UCSD-AML1 (cell line): ENCODE data around the gene COA7.
A peak's percentile ranks its signal among the peaks of the same experiment; 100 is the strongest.
"Not testable (repeated sequence)": the region's sequence is repeated elsewhere in the genome, so short reads cannot be mapped to it uniquely, and the experiment has no call there.

ENCODE experiments used
- DNase-seq: peaks from one replicate; lab custom pipeline; 2025; ENCODE audit not compliant: unreplicated experiment; lab: John Stamatoyannopoulos, UW

Gene COA7

DNA sequence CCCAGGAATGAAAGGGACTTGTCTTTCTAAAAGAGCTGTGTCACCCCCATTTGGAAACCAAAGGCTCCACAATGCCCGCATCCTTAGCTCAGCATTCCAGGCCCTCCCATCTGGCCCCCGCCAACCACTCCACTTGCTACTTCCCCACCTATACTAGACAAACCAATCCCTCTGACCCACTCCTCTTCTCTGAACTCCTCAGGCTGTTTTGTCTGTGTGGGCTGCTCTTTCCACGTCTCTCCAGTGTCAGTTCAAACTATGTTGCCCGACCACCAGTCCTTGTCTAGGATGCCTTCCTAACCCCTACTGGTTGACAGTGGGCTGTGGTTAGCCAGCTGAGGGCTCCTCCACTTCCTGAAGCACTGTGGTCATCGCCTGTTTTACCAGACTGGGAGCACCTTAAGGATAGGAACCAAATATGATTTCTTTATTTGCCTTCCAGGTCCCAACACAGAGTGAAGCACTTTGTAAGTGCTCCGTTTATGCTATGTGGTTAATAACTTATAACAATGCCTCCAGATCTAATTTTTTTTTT lies 8.1 kb upstream of the COA7 start:
- peak; percentile 19 for DNase-seq

DNA sequence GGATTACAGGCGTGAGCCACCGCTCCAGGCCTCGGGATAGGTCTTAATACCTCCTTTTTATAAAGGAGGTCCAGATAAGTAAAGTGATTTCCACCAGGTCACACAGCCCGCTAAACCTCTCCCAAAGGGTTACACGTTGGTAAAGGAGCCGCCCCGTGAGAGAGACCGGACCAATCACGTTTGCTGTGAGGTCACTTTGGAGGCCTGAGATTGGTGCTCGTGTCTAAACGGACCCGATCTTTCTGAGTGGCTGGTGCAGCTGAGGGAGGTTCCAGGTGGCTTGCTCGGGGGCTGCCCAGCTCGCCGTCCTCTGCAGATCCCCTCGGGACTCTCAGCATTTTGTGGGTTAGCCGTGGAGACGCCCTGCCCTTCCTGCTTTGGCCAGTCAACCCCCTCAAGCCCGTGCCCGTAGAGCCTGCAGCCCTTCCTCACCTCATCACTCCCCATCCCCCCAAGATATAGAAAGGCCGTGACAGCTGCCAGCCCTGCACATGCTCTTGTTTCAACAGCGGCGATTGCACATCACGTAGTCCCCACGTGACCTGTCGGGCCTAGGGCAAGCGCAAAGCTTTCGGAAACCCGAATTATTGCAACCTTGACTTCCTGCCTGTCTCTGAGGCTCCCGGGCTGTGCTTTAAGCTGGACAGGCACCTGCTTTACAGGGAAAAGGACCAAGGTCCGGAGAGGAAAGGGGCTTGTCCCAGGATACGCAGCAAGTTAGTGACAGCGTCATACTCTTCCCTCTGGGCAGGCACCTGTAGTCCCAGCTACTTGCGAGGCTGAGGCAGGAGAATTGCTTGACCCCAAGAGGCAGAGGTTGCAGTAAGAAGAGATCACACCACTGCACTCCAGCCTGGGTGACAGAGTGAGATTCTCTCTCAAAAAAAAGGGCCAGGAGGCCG lies 5.0 kb upstream of the COA7 start:
- peak; percentile 84 for DNase-seq

DNA sequence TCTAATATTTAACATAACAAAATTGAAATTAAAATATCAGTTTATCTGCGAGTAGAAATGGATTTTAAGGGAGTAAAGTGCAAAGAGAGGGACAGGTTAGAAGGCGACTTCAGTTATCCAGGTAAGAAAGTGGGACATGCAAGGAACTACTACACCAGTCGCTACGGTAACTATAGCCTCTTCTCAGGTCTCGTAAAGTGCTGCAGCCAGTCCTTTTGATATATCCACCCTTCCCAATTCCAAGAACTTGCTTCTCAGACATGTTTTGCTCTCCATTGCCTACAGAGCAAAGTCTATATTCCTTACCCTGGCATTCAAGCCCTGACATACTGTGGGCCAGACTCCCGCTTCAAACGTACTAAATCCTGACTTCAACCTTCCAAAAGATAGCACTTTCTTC lies 2.5 kb downstream of the COA7 start:
- no peak for DNase-seq

DNA sequence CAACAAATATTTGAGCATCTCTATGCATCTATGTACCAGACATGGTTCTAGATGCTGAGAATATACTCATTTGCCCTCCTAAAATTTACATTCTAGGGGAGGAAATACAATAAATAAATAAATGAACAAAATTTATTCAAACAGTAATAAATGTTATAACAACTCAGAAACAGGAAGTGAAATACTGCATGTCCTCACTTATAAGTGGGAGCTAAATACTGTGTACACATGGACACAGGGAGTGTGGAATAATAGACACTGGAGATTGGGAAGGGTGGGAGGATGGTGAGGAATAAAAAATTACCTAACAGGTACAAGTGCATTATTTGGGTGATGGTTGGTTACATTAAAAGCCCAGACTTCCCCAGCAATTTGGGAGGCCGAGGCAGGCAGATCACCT lies 4.3 kb downstream of the COA7 start:
- DNase-seq, result no peak

DNA sequence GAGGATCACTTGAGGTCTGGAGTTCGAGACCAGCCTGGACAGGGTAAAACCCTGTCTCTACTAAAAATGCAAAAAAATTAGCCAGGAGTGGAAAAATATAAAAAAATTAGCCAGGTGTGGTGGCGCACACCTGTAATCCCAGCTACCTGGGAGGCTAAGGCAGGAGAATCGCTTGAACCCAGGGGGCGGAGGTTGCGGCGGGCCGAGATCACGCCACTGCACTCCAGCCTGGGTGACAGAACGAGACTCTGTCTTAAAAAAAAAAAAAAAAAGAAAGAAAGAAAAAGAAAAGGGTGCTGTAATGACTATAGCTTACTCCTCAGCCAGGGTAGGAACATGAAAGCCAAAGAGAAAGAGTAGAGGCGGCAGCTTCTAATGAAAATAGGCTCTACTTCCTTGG lies 4.8 kb downstream of the COA7 start:
- DNase-seq, result not testable (repeated sequence)

DNA sequence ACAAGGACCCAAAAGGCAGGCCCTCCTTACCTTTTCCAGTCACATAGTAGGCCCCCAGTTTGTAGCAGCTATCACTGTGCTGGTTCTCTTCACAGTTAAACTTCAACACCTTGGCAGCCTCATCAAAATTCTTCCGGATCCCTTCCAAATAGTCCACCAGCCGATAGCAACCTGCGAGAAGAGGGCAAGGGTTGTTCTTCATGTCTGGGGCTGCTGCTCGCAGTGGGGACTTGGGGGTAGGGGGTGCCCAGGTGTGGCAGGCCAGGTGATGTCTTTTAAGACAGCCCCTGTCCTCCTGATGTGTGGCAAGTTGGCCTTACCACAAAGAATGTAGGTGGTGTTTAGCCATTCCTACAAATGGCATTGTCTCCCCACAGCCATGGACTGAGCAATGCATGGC lies 5.5 kb downstream of the COA7 start:
- no peak for DNase-seq

DNA sequence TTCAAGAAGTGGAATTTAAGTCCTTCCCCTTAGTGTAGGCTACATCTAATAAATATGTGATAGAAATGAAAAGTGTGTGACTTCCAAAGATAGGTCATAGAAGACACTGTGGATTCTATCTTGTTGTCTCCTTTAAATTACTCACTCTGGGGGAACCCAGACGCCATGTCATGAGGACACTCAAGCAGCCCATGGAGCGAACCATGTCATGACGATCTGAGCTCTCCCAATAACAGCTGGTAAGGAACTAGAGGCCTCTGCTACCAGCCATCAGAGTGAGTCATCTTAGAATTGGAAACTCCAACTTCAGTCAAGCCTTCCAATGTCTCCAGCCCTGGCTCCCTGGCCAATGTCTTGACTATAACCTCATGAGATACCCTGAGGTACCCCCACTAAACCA lies 6.3 kb downstream of the COA7 start:
- no peak for DNase-seq

DNA sequence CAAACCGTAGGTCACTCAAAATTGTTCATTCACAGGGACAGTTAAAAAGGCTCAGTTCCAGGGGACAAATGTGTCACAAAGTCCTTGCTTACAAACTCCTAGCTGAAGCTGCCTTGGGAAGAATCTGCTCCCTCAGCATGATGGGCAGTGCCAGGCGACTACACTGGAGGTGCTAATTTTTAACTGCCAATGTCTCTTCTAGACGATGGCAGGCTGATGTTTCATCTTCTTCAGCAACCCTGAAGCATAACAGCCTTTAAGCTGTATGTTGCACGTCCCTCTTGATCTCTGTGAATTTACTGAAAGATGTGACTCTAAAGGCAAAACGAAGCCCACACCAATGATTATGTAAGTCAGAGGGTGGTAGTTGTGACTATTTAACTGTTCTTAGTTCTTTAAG lies 11.3 kb downstream of the COA7 start:
- no peak for DNase-seq

DNA sequence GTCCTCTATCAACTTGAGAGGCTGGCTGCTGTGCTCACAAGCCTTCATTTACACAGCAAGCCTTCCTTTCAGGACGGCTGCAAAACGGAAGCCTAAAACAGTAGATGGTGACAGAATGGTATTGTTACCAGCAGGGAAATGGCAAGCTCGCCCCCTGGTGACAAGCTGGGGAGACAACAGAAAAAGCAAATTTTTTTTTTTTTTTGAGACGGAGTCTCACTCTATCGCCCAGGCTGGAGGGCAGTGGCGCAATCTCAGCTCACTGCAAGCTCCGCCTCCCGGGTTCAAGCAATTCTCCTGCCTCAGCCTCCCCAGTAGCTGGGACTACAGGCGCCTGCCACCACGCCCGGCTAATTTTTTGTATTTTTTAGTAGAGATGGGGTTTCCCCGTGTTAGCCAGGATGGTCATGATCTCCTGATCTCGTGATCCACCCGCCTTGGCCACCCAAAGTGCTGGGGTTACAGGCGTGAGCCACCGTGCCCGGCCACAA lies 11.8 kb downstream of the COA7 start:
- peak; percentile 54 for DNase-seq

DNA sequence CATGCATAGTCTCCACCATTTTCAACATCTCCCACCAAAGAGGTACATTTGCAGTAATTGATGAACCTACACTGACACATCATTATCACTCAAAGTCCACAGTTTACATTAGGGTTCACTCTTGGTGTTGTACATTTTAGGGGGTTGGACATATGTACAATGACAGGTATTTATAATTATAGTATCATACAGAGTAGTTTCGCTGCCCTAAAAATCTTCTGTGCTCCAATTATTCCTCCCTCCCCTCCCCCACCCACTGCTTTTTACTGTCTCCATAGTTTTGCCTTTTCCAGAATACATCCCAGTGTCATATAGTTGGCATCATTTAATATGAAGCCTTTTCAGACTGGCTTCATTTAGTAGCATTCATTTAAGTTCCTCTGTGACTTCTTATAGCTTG lies 13.6 kb downstream of the COA7 start:
- no peak for DNase-seq

DNA sequence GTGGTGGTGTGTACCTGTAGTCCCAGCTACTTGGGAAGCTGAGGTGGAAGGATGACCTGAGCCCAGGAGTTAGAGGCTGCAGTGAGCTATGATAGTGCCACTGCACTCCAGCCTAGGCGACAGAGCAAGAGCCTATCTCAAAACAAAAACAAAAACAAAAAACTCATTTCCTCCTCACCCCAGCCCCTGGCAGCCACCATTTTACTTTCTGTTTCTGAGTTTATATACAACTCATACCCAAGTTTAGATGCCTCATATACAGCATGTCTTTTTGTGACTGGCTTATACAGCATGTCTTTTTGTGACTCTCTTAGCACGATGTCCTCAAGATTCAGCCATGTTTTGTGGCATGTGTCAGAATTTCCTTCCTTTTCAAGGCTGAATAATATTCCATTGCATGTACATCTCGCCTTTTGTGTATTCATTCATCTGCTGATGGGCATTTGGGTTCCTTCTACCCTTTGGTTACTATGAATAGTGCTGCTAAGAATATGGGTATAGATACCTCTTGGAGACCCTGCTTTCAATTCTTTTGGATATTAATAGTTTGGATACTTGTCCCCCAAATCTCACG lies 14.7 kb downstream of the COA7 start:
- no peak for DNase-seq

DNA sequence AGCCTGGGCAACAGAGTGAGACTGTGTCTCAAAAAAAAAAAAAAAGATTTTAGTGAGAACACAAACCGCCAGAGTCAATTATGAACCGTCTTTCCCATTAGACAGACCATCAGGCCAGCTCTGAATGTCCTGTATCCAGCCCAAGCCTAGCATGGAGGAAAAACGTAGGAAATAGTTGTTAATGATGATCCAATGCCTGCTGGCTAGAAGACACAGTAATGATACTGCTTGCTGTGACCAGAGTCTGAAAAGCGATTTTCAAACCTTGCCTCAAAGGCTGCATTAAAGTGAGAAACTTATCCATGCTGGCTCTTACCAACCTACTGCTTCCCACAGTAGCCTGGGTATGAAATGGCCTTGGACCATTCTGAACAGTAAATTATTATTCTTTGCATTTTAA lies 17.0 kb downstream of the COA7 start:
- DNase-seq, result no peak

DNA sequence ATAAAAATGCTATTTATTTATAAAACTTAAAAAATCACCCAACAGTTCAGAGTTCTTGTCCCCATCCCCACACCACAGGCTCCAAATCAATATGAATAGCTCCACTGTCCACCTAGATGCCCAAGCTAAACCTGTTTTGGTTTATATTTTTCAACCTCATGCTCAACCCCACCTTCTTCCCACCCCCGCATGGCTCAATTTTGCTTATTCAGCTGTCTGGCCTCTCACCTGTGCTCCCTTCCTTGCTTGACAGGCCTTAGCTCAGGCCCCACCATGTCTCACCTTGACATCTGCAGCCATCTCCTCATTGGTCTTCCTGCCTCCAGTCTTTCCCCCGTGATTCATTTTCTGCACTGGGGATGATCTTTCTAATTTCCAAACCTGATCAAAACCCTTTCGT lies 17.8 kb downstream of the COA7 start:
- no peak for DNase-seq

DNA sequence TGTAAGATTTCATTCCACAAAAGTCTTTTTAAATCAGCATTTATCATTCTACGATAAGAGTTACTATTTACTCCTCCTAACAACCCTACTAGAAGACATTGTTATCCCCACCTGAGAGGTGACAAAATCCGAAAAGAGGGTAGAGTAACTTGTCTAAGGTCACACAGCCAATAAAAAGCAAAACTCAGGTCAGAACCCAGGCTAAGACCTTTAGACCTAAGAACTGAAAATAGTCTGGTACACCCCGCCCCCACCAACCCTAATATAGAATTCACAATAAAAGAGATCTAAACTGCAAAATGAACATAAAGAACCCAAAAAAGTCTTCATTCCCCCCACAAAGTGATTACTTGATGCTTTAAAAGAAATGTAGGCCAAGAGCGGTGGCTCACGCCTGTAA lies 18.6 kb downstream of the COA7 start:
- no peak for DNase-seq

DNA sequence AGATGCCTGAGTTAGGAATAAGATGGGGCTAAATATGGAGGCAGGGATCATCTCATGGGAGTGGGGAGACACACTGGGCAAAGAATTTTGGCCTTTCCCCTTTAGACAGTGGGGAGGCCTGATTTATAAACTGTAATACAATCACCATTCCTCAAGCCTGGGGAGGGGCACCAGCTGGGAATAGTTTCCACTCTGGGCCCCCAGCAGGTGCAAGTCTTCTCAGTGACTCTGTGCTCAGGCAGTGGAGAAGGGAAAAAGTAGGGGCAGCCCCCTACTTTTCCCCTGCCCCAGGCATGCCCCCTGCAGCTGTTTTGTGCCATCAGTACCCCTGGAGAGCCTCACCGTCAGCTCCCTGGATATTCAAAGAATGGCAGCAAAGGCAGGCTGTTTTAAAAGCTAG lies 19.1 kb downstream of the COA7 start:
- no peak for DNase-seq

DNA sequence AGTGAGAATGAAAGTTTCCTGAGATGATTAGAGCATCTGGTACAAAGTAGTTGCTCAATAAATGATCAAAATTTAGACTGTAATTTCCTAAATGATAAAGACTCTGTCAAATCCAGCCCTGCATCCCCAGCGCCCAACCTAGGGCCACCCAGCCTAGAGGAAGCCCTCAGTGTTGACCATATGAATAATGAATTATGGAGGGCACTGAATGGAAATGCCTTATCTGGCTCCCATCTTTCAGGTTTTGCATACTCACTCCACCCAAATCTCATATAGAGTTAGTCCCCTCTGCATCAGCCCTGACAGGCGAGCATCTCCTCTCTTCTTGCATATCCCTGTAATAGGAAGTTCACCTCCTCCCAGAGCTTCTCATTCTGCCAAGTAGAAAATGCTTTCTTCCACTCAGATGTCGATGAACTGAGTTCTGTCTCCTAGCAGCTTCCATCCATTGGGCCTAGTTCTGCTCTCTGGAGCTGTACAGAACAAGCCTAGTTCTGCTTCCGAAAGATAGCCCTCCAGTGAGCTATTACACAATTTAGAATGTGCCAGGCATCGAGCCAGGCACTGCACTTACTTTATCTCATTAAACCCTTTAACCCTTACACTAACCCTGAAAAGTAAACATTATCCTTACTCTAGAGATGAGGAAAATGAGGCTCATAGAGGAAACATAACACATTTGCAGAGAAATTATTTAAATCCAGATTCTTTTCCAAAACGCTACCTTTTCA lies 20.9 kb downstream of the COA7 start:
- no peak for DNase-seq

DNA sequence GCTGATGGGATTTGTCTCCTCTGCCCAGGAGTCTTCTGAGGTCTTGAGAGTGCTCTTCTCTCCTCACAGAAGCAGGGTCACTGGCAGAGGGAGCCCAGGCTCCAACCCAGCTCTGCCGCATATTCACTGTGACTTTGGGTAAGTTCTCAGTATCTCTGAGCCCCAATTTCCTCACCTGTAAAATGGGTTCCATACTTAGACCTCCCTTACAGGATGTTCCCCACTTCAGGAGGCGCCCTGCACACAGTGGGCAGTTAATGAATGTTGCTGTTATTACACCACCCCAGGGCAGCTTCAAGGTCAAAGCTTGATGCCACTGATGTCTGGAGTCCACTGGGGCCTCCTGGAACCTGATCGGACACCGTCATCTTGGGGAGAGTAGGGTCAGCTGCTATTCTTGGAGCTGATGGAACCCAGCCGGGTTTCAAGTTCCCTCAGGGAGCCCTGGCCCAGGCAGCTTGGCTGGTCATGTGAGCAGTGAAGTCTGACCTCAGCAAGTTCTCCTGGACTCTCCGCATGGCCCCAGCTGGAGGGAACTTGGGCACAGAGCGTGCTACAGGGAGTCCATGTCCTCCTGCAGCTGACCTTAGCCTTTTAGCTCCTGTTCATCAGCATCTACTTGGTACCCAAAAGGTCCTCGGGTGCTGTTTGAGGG lies 21.8 kb downstream of the COA7 start:
- no peak for DNase-seq

DNA sequence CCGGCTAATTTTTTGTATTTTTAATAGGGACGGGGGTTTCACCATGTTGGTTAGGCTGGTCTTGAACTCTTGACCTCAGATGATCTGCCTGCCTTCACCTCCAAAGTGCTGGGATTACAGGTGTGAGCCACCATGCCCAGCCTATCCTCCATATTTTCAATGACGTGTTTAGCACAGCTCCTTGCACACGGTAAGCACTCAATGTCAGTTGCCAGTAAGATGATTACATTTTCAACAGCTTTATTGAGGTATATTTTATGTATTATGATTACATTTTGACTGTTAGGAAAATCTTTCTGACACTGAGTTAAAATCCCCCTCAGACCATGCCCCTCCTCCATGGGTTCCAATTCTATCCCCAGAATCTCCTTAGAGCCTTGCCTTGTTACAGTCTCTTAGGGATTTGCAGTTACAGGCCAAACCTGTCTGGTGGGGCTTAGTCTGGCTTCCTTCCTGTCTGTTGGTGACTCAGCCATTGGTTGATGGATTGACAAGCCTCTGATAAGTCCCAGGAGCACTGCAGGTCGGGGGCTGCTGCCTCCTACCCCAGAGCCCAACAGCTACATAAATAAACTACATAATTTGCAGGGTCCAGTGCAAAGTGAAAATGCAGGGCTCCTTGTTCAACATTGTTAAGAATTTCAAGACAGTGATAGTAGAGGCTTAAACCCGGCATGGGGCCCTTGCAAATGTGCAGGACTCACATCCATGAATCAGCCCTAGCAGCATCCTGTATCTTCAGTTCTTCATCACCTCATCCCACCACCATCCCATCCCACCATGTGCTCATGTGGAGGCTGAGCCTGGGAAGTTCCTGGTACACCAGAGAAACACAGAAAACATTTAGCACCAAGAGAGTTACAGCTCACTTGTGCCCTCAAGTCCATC lies 23.4 kb downstream of the COA7 start:
- DNase-seq, result no peak

DNA sequence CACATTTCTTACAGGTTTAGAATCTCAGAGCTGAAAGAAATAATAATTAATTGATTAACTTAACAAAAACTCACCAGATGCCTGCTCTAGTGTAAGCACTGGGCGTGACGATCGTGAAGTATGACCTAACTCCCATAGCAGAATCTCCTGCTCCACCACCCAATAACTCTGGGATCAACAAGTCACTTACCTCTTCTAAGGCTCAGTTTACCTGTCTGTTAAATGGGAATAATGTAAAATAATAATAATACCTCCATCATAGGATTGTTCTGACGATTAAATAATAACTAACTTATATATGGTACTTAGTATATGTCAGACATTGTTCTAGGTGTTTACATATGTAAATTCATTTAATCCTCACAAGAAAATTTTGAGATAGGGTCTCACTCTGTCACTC lies 24.6 kb downstream of the COA7 start:
- no peak for DNase-seq

DNA sequence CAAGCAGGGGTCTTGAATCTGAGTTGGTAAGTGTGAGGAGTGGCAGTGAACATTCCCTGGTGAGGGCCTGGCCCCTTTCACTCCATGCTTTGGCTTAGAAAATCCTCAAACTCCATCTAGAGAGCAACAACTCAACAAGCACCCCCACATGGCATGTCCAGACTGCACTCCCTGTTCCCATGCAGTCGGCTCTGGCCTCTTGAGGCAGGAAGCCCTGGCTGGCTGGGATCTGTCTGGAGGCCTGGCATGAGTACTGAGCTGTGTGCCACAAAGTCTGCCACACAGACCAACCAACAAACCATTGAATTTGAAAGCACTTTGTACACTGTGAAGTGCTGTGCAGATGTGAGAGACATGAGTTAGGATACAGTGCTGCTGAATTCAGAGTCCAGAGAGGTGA lies 25.2 kb downstream of the COA7 start:
- no peak for DNase-seq
